WERI-Rb-1 (cell line): ENCODE data around the gene CDYL2.

ENCODE experiments used
- DNase-seq: peaks from one replicate; pipeline ENCODE4 v3.0.0-alpha.2; 2020
- H3K27ac ChIP-seq: fragments of 250-450 bp; sonication (Bioruptor Pico); 2 replicates; pipeline ENCODE4 v1.5.1; 2020; ENCODE audit warnings: mild to moderate bottlenecking, moderate library complexity
- H3K27me3 ChIP-seq: fragments of 250-450 bp; sonication (Bioruptor Pico); 2 replicates; pipeline ENCODE4 v1.5.1; 2021; ENCODE audit warnings: mild to moderate bottlenecking, low read depth, moderate library complexity; ENCODE audit not compliant: insufficient read depth, severe bottlenecking
- H3K36me3 ChIP-seq: fragments of 250-450 bp; sonication (Bioruptor Pico); 2 replicates; pipeline ENCODE4 v1.5.1; 2020; ENCODE audit warnings: mild to moderate bottlenecking, moderate library complexity
- H3K4me3 ChIP-seq: 2 replicates; pipeline ENCODE4 v1.5.1; 2011; ENCODE audit warnings: low read depth, mild to moderate bottlenecking, control low read depth, low read length
- H3K9me3 ChIP-seq: fragments of 250-450 bp; sonication (Bioruptor Pico); 2 replicates; pipeline ENCODE4 v1.5.1; 2021; ENCODE audit warnings: mild to moderate bottlenecking, moderate library complexity; ENCODE audit not compliant: severe bottlenecking
- CTCF ChIP-seq: IDR thresholded peaks from 2 replicates; pipeline ENCODE4 v1.5.1; 2011; ENCODE audit warnings: low read depth, mild to moderate bottlenecking, control low read depth, inconsistent platforms, low read length

The CDYL2 gene

DNA sequence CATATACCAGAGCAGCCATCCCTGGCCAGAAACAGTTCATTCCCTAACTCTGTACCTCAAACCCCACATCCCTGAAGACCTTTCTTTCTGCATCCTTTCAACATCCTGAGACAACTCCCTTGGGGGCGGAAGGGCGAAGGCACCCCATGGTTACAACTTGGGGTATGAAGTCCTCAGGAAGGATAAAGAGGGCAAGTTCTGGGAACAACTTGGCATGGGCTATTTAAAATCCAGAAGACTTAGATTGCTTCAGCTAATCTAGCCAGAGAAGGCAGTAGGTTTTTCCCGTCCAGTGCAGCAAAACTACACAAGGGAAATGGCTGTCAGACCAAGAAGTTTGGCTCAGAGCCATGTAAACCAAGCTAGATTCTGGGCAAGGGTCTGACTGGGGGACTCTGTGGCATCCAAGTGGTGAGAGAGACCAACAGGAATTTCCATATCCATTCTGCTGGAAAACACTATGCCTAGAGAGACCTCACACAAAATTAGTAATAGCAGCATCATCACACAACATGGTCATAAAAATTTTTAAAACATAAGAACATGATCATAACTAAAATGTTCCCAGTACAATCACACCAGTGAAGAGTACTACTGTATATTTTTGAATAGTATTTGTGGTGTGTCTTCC is 113.2 kb downstream of the CDYL2 start:
- no peak for TF ChIP-seq CTCF

GRCh38 chr16:80689487-80689886 is 114.9 kb downstream of the CDYL2 start:
- no peak for DNase-seq
- Histone ChIP-seq H3K27ac (no peak overlapping the region), H3K27me3 (peaks cover 3% of the 10 kb centered on the region), H3K4me3 (no peak overlapping the region), H3K9me3 (no peaks in the 10 kb centered on the region), H3K36me3 (no peaks in the 10 kb centered on the region)
- TF ChIP-seq CTCF: no peak

More for the DNA sequence above, 113.2 kb downstream of the CDYL2 start:
- Histone ChIP-seq H3K9me3 (no peaks in the 10 kb centered on the region), H3K27me3 (no peaks in the 10 kb centered on the region), H3K36me3 (no peaks in the 10 kb centered on the region), H3K27ac (no peak overlapping the region), H3K4me3 (no peak overlapping the region)
- no peak for DNase-seq

DNA sequence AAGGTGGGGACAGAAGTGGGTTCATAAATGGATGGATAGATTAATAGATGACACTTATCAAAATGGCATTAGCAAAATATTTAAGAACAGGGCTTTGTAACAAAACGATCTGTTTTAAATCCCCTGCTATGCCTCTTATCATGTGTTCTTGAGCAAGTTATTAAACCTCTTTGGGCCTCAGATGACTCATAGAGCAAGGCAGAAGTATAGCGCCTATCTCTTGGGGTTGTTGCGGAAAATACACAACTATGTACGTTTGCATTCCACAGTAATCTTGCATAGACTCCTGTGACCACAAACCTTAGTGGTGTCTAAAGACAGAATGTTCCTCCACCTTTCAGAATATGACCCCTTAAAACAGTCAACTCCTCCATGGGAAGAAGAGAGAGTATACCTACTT is 116.8 kb downstream of the CDYL2 start:
- H3K9me3 ChIP-seq: no peaks in the 10 kb centered on the region
- no peak for DNase-seq
- H3K27ac ChIP-seq: no peak overlapping the region
- peaks cover 3% of the 10 kb centered on the region for H3K27me3 ChIP-seq
- H3K36me3 ChIP-seq: no peaks in the 10 kb centered on the region
- H3K4me3 ChIP-seq: no peak overlapping the region
- no peak for TF ChIP-seq CTCF

DNA sequence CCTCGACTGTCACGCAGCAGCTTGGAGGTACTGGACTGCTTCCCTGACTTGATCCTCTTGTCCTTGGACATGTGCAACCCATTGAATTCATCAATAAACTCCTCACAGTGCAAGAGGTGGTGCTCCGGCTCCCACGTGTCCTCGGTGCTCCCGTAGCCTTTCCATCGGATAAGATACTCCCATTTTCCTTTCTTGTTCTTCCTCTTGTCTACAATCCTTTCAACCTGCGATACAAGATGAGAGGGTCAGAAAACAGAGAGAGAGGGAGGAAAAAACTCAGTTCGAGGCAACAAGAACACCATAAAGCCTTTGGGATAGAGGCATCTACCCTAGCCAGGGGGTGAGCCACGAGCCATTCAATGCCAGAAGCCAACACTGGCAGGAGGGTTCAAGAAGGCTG is 119.5 kb downstream of the CDYL2 start:
- Histone ChIP-seq H3K36me3 (no peaks in the 10 kb centered on the region), H3K27me3 (peaks cover 3% of the 10 kb centered on the region), H3K4me3 (no peak overlapping the region), H3K9me3 (no peaks in the 10 kb centered on the region), H3K27ac (no peak overlapping the region)
- DNase-seq: no peak
- TF ChIP-seq CTCF: no peak

GRCh38 chr16:80684136-80684765 is 120.1 kb downstream of the CDYL2 start:
- H3K27ac ChIP-seq: no peak overlapping the region
- H3K27me3 ChIP-seq: peaks cover 3% of the 10 kb centered on the region
- H3K36me3 ChIP-seq: no peaks in the 10 kb centered on the region
- DNase-seq: no peak
- H3K9me3 ChIP-seq: no peaks in the 10 kb centered on the region
- no peak for TF ChIP-seq CTCF
- no peak overlapping the region for H3K4me3 ChIP-seq

DNA sequence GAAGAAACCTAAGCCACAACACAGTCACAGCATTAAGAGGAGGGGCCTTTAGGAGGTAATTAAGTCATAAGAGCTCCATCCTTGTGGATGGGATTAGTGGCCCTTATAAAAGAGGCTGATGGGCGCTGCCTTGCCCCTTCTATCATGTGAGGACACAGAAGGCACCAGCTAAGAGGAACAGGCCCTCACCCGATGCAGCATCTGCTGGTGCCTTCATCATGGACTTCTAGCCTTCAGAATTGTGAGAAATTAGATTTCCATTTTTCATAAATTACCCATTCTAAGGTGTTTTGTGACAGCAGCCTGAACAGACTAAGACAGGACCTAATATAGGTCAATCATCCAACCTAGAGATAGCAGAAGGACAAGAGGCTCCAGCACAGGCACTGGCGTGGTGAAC is 120.8 kb downstream of the CDYL2 start:
- Histone ChIP-seq H3K4me3 (no peak overlapping the region), H3K36me3 (no peaks in the 10 kb centered on the region), H3K27me3 (peaks cover 3% of the 10 kb centered on the region), H3K9me3 (no peaks in the 10 kb centered on the region), H3K27ac (no peak overlapping the region)
- no peak for TF ChIP-seq CTCF
- DNase-seq: no peak
